SW 1271 (cell line): ENCODE data around the gene UTP25.
"Not testable (repeated sequence)": the region's sequence is repeated elsewhere in the genome, so short reads cannot be mapped to it uniquely, and the experiment has no call there.

Source experiments
- DNase-seq, 2 experiments: peaks; one replicate each; lab custom pipeline; 2025; lab: John Stamatoyannopoulos, UW

UTP25 gene

DNA sequence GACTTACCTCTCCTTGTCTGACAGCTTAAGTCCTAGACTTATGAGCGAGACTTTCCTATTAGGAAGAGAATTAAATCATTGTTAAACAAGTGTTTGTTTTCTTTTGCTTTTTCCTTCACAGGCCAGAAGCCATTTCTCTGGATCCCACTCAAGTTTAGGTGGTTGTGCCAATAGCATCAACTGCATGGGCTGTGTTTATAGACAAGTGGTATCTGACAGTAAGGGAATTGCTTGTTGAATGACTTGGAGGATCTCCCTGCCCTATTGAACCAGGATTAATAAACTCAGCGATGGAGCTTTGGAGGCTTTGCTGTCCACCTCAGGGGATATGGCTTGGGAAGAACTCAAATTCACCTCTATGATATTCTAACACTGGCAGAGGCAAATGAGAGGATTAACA, 43.7 kb downstream of the UTP25 start:
- DNase-seq: no peak

DNA sequence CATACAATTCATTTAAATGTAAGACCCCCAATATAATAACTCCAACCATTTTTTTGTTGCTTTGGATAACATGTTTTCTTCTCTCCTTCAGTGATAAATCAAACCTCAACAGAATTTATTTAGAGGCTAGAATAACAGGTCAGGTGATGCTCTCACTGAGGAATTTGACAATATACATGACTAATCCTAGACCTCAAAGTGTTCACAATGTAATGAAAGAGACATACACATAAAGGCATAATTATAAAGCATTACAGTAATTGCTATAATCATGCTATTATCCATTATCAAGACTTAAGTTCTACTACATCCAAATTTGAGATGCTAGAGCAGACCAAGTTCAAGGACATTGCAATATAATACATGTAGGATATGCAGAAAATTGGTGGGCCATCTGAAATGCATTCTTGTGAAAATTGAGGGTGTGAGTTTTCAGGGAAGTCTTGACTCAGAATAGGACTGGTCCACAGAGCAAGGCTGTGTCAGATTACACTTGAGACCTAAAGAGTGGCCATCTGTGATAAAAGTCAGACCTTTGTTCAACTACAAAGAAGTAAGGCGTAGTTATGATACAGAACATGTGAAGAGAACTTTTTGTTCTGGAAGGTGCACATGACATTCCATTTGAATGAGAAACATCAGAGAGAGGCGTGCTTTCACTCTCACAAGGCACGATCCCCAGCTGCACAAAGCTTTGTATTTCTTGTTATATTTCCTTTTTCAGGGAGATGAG, 45.5 kb downstream of the UTP25 start:
- no peak for DNase-seq

DNA sequence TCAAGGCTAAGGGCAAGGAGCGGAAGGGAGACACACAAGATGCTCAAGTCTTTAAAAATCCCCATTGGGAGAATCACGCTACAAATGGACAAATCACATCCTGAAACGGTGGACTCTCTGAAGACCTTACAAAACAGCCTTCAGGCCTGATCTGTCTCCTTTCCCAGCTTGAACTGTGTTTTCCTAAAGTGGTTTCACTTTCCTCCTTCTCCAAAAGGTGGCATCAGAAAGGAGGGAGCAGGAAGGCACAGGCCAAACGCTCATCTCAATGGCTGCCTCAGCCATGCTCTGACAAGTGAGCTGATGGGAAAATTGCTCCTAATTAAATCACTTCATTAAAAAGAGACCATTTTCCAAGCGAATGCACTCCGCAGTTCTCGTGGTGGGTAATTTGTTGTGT, 47.7 kb downstream of the UTP25 start:
- peak in 1 of 2 experiments; percentile 41 for DNase-seq

DNA sequence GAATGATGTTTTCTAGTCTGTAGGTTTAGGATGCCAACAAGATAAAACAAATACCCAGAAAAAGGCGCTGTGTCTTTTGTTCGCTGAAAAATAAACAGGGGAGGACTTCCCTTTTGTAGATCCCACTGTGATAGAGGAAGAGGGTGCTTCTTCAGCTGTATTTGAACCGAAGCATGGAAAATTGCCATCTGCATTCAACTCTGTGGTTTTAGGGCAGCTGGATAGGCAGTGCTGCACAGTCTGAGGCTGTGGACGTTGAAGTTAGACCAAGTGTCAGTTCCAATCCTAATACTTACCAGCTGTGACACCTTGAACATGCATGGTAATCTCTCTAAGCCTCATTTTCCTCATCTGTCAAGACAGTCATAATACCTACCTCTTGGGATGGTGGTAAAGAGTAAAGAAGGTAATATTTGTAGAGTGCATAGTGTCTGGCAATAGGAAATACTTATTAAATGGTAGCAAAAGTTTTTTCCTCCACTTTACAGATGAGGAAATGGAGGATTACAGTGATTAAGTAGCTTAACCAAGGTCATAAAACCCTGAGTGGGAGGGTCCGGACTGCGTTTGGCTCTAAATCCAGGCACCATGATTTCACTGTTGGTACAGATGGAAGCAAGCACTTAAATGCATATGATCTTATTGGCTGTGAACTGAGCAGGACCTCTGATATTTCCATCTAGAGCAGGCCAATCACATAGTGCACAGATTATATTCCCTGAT, 48.5 kb downstream of the UTP25 start:
- no peak for DNase-seq

DNA sequence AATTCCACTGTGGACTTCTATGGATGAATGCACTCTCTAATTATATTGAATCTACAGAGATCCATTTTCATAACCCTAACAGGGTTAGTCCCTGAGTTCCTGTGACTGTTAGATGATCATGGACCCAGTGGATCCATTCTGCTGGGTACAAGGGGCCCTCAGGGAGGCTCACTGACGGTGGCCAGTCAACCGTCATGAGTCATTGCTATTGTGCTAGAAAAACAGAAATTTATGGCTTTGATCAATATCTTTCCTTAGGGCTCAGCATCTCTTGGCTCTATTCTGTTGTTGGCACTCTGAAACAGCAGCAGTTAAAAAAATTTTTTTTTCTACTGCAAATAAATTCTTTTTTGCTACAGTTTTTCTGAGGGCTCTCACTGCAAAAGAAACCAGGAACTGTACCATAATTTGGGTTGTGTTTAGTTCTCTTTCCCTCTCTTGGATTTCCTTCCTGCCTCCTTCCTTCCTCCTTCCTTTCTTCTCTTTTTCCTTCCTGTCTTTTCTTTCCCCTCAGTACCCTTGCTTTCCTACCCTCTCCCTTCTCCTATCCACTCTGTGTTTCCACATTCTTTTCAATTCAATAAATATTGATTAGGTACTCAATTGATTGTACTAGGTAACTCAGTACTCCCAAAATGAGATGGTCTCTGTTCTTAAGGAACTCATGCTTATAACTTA, 49.5 kb downstream of the UTP25 start:
- DNase-seq: no peak

DNA sequence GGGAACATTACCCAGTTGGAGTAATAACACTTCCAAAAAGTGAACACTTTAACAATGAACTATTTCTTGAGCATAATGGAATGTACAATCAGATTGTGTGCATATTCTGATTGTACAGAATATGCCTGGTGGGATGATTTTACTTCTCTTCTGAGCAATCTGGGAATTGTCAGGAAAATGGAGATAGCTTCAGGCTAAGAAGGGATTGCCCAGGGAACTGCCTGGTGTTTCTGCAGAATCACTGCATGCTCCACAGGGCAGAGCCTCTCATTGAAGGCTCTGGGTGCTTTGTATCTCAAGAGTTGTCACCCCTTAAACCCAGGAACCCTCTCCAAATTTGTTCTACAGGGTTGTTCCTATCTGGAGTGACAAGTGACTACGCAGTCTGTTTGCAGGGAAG, 51.2 kb downstream of the UTP25 start:
- no peak for DNase-seq

DNA sequence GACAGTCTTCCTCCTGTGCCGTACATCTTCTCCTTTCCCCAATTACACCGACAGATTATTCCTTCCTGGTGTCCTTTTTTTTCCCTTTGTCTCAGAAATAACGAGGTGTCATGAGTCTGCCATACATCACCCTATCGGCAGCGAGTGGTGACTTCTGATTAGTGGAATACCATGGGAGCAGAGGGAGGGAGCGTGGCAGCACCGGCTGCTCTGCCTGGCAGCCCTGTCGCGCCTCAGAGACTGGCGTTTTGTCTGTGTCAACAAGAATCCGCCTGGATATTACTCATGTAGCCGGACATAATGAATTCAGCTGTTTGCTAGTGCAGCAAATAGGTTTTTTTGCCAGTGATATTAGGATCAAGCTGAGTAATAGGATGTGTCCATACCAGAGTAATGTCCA, 51.8 kb downstream of the UTP25 start:
- no peak for DNase-seq

DNA sequence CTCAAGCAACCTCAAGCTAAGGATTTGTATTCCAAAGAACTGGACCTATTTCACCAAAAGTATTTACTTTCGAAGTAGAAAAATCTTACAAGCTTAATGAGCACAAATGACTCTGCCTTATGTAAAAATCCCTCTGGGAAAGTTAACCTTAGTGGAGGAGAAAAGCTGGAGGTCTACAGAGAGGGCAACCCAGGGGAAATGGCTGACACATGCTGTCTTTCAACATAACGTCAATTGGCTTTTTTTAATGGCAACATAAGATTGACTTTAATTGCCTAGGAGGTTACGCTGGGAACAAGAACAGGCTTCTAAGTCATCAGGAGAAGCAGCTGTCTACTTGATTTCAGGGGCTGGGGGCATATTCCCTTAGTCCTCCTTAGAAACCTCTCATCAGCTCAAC, 52.3 kb downstream of the UTP25 start:
- no peak for DNase-seq

DNA sequence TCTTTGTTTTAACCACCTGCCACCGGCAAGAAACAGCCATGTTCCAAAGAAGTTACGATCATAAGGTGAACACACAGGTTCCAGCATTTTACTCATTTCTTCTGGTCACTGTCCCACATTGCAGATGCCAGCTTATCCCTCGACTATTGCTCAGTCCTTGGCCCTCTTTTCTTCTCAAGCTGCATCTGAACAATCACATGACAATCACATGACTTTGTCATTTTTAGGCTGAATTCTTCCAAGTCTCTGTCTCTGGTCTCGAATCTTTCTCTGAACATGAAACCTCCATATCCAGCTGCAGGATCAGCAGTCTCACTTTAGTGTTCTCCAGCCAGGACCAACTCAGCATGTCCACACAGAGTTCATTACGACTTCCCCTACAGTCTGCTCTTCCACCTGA, 53.8 kb downstream of the UTP25 start:
- no peak for DNase-seq

DNA sequence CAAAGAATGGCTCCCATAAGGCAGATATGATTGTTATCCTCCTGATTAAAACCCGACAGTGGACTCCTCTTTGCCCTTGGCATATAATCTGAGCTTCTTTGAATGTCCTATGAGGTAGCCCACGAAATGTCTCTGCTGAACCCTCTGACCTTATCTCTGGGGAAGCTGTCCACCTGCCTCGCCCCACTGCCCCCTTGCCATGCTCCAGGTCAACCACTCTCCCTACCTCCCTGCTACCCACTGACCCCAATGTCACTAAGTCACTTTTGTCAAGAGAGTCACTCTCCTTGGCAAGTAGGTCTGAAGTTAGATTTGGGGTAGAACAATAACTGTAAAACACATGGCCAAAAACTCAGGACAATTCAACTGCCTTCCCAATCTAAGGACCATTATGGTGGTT, 54.5 kb downstream of the UTP25 start:
- DNase-seq: no peak

DNA sequence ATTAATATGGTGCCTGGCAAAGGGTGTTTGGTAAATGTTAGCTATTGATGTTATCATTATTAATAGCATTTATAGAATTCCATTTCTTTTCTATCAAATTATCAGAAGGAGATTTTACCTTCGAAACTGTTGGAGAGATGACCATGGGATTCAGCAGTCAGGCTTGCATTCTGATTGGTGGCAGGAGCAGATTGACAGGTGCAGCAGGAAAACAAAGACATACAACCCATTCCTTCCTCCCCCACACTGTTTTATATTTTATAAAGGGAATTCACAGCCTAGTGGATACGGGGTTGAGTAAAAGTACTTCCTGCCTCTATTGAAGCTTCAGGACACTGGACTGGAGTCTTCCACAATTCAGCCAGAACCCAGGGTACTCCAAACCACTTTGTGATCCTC, 55.2 kb downstream of the UTP25 start:
- no peak for DNase-seq

DNA sequence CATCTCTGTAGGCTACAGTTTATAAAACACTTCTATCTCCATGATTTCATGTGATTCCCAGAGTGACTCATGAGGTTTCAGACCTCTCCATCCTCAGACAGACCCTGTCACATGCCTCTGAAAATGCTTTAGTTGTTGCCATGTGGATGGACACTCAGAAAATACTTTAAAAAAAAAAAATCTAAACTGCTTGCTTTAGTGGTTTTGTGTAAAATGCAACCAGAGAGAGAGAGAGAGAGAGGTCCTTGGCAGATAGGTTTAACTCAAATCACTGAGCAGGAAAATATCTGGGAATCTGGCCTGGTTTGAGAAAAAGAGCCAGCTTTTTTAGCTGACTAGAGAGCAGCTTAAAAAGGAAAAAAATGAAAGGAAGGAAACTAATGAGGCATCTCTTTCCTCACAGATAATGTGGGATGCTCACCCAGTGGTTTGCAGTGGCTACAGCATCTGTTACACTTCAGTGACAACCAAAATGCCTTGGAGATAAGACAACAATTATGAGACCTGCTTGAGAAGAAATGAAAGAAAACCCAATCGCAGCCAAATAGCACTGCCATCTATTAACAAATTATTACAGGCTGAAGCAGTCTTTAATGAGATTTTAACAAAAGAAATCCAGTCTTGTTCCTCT, 55.7 kb downstream of the UTP25 start:
- no peak for DNase-seq

DNA sequence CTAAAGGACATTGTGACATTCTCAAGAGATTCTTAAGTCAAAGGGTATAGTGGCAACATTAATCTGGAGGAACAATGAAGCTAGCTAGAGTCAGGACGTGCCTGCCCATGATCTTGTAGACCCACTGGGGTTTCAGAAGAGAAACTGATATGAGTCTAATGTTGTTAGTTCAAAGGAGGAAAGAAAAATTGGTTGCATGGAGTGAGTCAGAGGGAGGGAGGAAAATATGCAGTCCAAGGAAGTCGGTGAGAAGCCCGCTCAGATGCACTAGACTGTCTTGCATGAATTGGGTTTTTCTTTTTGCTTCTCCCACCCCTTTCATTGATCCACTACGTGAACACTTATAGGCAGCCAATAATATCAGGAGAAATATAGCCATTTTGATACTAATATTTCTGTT, 56.5 kb downstream of the UTP25 start:
- DNase-seq: no peak

DNA sequence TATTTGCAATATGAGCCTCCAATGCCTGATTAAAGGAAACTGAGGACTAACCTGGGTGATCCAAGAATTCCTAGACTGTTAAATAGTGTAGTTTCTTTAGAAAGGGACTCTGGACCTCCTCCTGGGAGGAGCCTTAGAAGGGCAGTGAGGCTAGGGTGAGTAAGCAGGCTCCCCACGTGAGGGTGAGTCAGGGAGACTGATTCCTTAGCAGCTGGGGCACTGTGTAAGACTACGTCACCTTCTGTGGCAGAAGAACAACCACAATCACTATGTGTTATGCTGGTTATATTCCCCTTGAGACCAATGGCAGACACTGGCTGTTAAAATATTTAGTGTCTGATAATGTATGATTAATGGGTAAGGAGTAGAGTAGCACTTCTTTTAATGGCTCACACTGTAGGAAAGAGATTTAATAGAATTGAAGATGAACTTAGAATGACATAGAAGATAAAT, 56.9 kb downstream of the UTP25 start:
- DNase-seq: peak; percentile 34 to 73

DNA sequence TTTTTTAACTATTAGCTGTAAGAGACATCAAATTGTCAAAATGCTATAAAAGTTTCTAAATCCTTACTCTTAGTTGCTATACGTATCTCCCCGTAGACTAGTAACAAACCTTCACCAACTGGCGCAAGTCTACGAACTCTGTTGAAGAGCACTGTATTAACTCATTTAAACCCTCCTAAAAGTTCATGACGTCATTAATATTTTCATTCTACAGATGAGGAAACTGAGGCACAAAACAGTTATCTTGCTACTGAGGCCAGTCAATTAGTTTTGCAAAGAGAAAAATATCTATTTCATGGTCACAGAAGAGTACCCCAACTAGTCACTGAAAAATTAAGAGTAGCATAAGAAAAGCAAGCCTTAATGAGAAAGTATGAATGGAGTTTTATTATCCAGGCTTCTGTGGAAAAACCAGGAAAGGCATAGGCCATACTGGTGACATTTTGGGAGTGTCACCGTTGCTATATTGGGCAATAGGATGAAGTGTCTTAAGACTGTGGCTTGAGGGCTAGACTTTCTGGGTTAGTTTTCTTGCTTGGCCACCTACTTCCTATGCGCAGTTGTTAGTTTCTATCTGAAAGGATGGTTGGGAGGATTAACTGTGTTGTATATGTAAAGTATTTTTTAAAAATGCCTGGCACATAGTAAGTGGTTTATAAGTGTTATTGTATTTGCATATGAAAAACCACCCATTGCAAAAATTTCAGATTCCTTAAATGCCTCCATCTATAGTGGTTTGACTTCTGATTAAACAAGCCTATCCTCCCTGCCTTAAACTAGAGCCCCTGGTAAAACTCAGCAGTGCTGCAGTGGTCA, 57.8 kb downstream of the UTP25 start:
- no peak for DNase-seq

DNA sequence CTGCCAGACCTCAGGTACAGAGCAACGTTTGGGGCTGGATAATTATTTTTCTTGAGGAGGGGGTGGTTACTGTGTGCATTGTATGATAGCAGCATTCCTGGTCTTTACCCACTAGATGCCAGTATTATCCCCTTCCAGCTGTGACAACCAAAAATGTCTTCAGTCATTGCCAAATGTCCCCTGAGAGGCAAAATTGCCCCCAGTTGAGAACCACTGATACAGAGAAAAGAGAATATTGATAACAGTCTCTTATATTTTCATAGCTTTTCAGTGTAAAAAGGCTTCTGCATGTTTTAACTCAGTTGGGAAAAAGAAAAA, 58.4 kb downstream of the UTP25 start:
- no peak for DNase-seq

DNA sequence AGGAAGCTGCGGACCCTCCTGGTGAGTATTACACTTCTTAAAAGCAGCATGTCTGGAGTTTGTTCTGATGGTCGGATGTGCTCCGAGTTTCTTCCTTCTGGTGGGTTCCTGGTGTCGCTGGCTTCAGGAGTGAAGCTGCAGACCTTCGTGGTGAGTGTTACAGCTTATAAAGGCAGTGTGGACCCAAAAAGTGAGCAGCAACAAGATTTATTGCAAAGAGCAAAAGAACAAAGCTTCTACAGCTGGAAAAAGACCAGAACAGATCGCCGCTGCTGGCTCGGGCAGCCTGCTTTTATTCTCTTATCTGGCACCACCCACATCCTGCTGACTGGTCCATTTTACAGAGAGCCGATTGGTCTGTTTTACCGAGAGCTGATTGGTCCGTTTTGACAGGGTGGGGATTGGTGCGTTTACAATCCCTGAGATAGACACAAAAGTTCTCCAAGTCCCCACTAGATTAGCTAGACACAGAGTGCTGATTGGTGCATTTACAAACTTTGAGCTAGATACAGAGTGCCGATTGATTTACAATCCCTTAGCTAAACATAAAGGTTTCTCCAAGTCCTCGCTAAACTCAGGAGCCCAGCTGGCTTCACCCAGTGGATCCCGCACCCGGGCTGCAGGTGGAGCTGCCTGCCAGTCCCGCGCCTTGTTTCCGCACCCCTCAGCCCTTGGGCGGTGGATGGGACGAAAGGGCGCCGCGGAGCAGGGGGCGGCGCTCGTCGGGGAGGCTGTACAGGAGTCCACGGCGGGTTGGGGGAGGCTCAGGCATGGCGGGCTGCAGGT, 60.7 kb downstream of the UTP25 start:
- not testable (repeated sequence) for DNase-seq

DNA sequence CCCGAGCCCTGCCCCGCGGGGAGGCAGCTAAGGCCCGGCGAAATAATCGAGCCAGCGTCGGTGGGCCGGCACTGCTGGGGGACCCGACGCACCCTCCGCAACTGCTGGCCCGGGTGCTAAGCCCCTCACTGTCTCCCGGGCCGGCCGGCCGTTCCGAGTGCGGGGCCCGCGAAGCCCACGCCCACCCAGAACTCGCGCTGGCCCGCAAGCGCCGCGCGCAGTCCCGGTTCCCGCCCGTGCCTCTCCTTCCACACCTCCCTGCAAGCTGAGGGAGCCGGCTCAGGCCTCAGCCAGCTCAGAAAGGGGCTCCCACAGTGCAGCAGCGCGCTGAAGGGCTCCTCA, 61.3 kb downstream of the UTP25 start:
- no peak for DNase-seq

DNA sequence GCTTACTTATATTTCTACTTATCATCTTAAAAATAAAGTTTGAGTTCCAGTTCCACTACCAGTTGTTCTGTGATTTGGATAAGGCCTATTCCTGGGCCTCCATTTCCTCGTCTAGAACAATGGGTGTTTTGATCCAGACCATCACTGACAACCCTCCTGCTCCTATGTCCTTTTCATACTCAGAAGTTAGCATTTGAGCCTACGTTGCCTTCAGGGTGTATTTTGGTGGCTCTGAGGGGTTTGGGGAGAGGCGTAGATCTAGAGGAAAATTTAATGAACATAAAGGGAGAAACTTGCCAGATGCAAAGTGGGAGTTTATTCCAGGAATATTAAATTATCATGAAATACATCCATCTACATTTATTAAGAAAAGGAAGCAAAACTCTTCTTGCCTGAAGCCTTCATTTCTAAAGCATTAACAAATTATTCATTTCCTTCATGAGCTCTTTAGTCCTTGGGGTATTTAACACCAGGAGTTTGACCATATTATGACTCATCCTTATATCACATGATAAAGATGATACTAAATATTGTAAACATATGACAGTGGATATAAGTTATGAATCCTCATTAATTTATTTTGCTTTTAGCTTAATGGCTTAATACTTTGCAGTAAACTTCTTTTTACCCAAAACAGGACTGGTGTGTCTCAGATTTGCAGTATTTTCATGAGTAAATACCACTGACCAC, 63.0 kb downstream of the UTP25 start:
- DNase-seq: no peak

DNA sequence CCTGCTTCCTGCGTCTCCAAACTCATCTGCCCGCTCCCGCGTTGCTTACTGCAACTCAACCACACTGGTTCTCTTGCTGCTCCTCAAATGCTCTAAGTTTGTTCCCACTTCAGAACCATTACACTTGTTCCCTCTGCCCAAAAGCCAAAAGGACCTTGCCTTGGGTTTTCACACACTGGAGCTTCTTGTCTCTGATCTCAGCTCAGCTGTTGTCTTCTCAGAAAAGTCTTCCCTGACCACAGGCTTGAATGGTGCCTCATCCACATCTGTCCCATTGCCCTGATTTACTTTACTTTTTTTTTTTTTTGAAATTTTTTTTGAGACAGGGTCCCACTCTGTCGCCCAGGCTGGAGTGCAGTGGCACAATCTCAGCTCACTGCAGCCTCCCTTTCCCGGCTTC, 66.0 kb downstream of the UTP25 start:
- no peak for DNase-seq

DNA sequence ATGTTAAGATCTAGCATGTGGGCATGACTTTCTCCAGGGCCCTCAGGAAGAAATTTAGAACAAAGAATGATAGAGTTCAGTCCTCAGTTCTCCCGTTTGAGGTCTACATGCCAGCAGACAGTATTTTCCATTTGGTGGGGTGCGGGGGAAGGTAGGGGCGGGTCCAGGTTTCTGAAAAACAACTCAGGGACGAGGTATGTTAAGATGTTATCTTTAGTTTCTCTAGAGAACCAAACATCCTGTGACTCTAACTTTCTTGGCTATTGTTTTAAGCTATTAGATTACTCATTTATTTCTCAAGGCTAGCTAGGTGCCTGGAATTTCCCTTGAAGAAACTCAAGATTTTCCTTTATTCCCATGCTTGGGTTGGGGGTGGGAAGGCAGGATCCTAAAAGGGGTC, 67.9 kb downstream of the UTP25 start:
- peak; percentile 21 to 51 for DNase-seq
